IMR-90 (cell line): Measurements from ENCODE around the gene CDKN1C. TPM values are rescaled to one million over a fixed set of nuclear protein-coding genes. Genes with fewer than 3 reads are reported as not detected.

Experiments used
- ATAC-seq: fragments of 200-7000 bp; cut with Tn5 transposase; 2 replicates; pipeline ENCODE4 v1.9.1; 2020; ENCODE audit warnings: low read depth, mild to moderate bottlenecking, moderate library complexity
- BruUV-seq: library from RNA; stranded (reverse); fragments of 400-500 nt; replicated peaks from 2 replicates; lab custom pipeline; 2021; lab: Mats Ljungman, UMichigan
- CTCF ChIA-PET: fragments of 300-600 bp; formaldehyde crosslinking; extraction: SDS; loops from one replicate; lab custom pipeline; 2021; ENCODE audit warnings: antibody characterized with exemption; lab: Yijun Ruan, JAX
- POLR2A ChIA-PET: fragments of 300-600 bp; sonication (Branson Sonifier 250); formaldehyde crosslinking; loops from one replicate; lab custom pipeline; 2022; ENCODE audit warnings: antibody characterized with exemption; ENCODE audit not compliant: unreplicated experiment; lab: Charles Lee
- DNase-seq: peaks from one replicate; pipeline ENCODE4 v3.0.0; 2013
- H2AFZ ChIP-seq: replicated peaks from 2 replicates; pipeline ENCODE3; 2013; ENCODE audit warnings: low read length, mild to moderate bottlenecking; ENCODE audit not compliant: poor library complexity
- H2AK5ac ChIP-seq: 2 replicates; pipeline ENCODE4 v1.6.1; 2013; ENCODE audit warnings: low read depth, low read length, inconsistent platforms
- H2AK9ac ChIP-seq: replicated peaks from 2 replicates; pipeline ENCODE3; 2013; ENCODE audit warnings: mild to moderate bottlenecking, low read depth, low read length, moderate library complexity; ENCODE audit not compliant: poor library complexity
- H2BK120ac ChIP-seq: 2 replicates; pipeline ENCODE4 v1.6.1; 2013; ENCODE audit warnings: low read depth, low read length, inconsistent platforms
- H2BK15ac ChIP-seq: 3 replicates; pipeline ENCODE4 v1.6.1; 2013; ENCODE audit warnings: low read depth, low read length, inconsistent platforms
- H2BK20ac ChIP-seq: 2 replicates; pipeline ENCODE4 v1.6.1; 2013; ENCODE audit warnings: low read depth, mild to moderate bottlenecking, inconsistent platforms, low read length, moderate library complexity
- H2BK5ac ChIP-seq: 2 replicates; pipeline ENCODE4 v1.6.1; 2013; ENCODE audit warnings: mild to moderate bottlenecking, low read depth, low read length, inconsistent platforms; ENCODE audit not compliant: poor library complexity, severe bottlenecking
- H3K14ac ChIP-seq: replicated peaks from 2 replicates; pipeline ENCODE4 v1.6.1; 2013; ENCODE audit warnings: low read depth, low read length, inconsistent platforms
- H3K18ac ChIP-seq: 2 replicates; pipeline ENCODE4 v1.6.1; 2013; ENCODE audit warnings: low read depth, low read length, control low read depth
- H3K23ac ChIP-seq: 2 replicates; pipeline ENCODE4 v1.6.1; 2013; ENCODE audit warnings: low read depth, low read length, inconsistent platforms
- H3K27ac ChIP-seq: 2 replicates; pipeline ENCODE4 v1.5.1; 2013; ENCODE audit warnings: mild to moderate bottlenecking, control low read depth, low read length; ENCODE audit not compliant: insufficient read depth
- H3K27me3 ChIP-seq: 2 replicates; pipeline ENCODE4 v1.6.1; 2013; ENCODE audit warnings: low read length; ENCODE audit not compliant: control insufficient read depth, insufficient read depth
- H3K36me3 ChIP-seq: 2 replicates; pipeline ENCODE4 v1.6.1; 2013; ENCODE audit warnings: low read length, mixed read lengths; ENCODE audit not compliant: control insufficient read depth, insufficient read depth
- H3K4ac ChIP-seq: 2 replicates; pipeline ENCODE4 v1.6.1; 2013; ENCODE audit warnings: low read depth, low read length, inconsistent platforms
- H3K4me1 ChIP-seq: 2 replicates; pipeline ENCODE4 v1.6.1; 2013; ENCODE audit warnings: low read length, mixed read lengths; ENCODE audit not compliant: control insufficient read depth, insufficient read depth
- H3K4me2 ChIP-seq: 2 replicates; pipeline ENCODE4 v1.6.1; 2013; ENCODE audit warnings: low read depth, mild to moderate bottlenecking, control low read depth, low read length, moderate library complexity
- H3K4me3 ChIP-seq: 2 replicates; pipeline ENCODE4 v1.5.1; 2013; ENCODE audit warnings: low read depth, mild to moderate bottlenecking, control low read depth, low read length, moderate library complexity; ENCODE audit not compliant: insufficient read depth
- H3K56ac ChIP-seq: 2 replicates; pipeline ENCODE4 v1.6.1; 2013; ENCODE audit warnings: low read length, inconsistent platforms; ENCODE audit not compliant: insufficient read depth; ENCODE audit errors: extremely low read depth
- H3K79me1 ChIP-seq, 2 experiments: 2 replicates each; pipeline ENCODE4 v1.6.1; 2013; ENCODE audit warnings: low read length in 2 of 2, inconsistent platforms in 1 of 2, low read depth in 1 of 2
- H3K9ac ChIP-seq: 2 replicates; pipeline ENCODE4 v1.6.1; 2013; ENCODE audit warnings: low read depth, low read length, control low read depth
- H3K9me1 ChIP-seq: 2 replicates; pipeline ENCODE4 v1.6.1; 2013; ENCODE audit warnings: low read length, inconsistent platforms; ENCODE audit not compliant: insufficient read depth
- H3K9me3 ChIP-seq: 2 replicates; pipeline ENCODE4 v1.6.1; 2013; ENCODE audit warnings: low read length; ENCODE audit not compliant: control insufficient read depth, insufficient read depth
- H4K20me1 ChIP-seq: 2 replicates; pipeline ENCODE4 v1.6.1; 2013; ENCODE audit warnings: low read length, inconsistent platforms; ENCODE audit not compliant: insufficient read depth
- H4K5ac ChIP-seq: 2 replicates; pipeline ENCODE4 v1.6.1; 2013; ENCODE audit warnings: mild to moderate bottlenecking, low read depth, low read length, control low read depth
- H4K8ac ChIP-seq, 2 experiments: 2 replicates each; pipeline ENCODE4 v1.6.1; 2013; ENCODE audit warnings: low read depth in 2 of 2, low read length in 2 of 2, control low read depth in 1 of 2, inconsistent platforms in 1 of 2
- H4K91ac ChIP-seq: 2 replicates; pipeline ENCODE4 v1.6.1; 2013; ENCODE audit warnings: low read depth, low read length, inconsistent platforms; ENCODE audit not compliant: insufficient read depth
- BHLHE40 ChIP-seq: fragments of 150-350 bp; IDR thresholded peaks from 2 replicates; pipeline ENCODE4 v1.6.1; 2016; ENCODE audit warnings: mild to moderate bottlenecking, low read depth, low read length
- CEBPB ChIP-seq: IDR thresholded peaks from 2 replicates; pipeline ENCODE4 v1.6.1; 2012; ENCODE audit warnings: low read depth, low read length, improper control_type of control experiment
- CHD1 ChIP-seq: IDR thresholded peaks from 2 replicates; pipeline ENCODE4 v1.6.1; 2012; ENCODE audit warnings: low read depth, low read length, improper control_type of control experiment
- CTCF ChIP-seq: conservative IDR thresholded peaks from 2 replicates; pipeline ENCODE4 v1.5.1; 2012; ENCODE audit warnings: mild to moderate bottlenecking, low read depth, low read length, improper control_type of control experiment
- ELK1 ChIP-seq: fragments of 150-350 bp; IDR thresholded peaks from 2 replicates; pipeline ENCODE4 v1.6.1; 2016; ENCODE audit warnings: low read depth, mild to moderate bottlenecking, low read length, moderate library complexity, borderline replicate concordance
- FOS ChIP-seq: fragments of 150-350 bp; IDR thresholded peaks from 2 replicates; pipeline ENCODE4 v1.6.1; 2016; ENCODE audit warnings: low read depth, low read length
- MAFK ChIP-seq: IDR thresholded peaks from 2 replicates; pipeline ENCODE4 v1.6.1; 2012; ENCODE audit warnings: low read depth, low read length, improper control_type of control experiment
- MAZ ChIP-seq: IDR thresholded peaks from 2 replicates; pipeline ENCODE4 v1.6.1; 2012; ENCODE audit warnings: low read depth, mild to moderate bottlenecking, low read length, improper control_type of control experiment, moderate library complexity, borderline replicate concordance
- MXI1 ChIP-seq: IDR thresholded peaks from 2 replicates; pipeline ENCODE4 v1.6.1; 2012; ENCODE audit warnings: low read depth, mild to moderate bottlenecking, low read length, moderate library complexity, borderline replicate concordance
- NFE2L2 ChIP-seq: fragments of 150-350 bp; IDR thresholded peaks from 2 replicates; pipeline ENCODE4 v1.6.1; 2016; ENCODE audit warnings: low read depth, mild to moderate bottlenecking, low read length
- POLR2A ChIP-seq: IDR thresholded peaks from 2 replicates; pipeline ENCODE4 v1.6.1; 2012; ENCODE audit warnings: mild to moderate bottlenecking, low read depth, low read length
- RAD21 ChIP-seq: IDR thresholded peaks from 2 replicates; pipeline ENCODE4 v1.6.1; 2012; ENCODE audit warnings: low read length, improper control_type of control experiment
- RCOR1 ChIP-seq: IDR thresholded peaks from 2 replicates; pipeline ENCODE4 v1.6.1; 2012; ENCODE audit warnings: mild to moderate bottlenecking, low read length, improper control_type of control experiment; ENCODE audit not compliant: insufficient replicate concordance
- RFX5 ChIP-seq: IDR thresholded peaks from 2 replicates; pipeline ENCODE4 v1.8.0; 2012; ENCODE audit warnings: low read depth, mild to moderate bottlenecking, low read length, moderate library complexity
- SMC3 ChIP-seq: fragments of 150-350 bp; IDR thresholded peaks from 2 replicates; pipeline ENCODE4 v1.6.1; 2016; ENCODE audit warnings: low read depth, mild to moderate bottlenecking, antibody characterized with exemption, low read length, moderate library complexity
- USF2 ChIP-seq: fragments of 150-350 bp; IDR thresholded peaks from 2 replicates; pipeline ENCODE4 v1.6.1; 2017; ENCODE audit warnings: mild to moderate bottlenecking, antibody characterized with exemption, low read length, low read depth
- WGBS, 2 experiments: methylation state at CpG; one replicate each; pipeline versions ENCODE4 v1.1.5 to v1.1.7; 2013; ENCODE audit warnings: missing lambda C conversion rate in 2 of 2; ENCODE audit not compliant: insufficient read length in 1 of 2; ENCODE audit errors: extremely low coverage in 2 of 2; 5-methylcytosine and 5-hydroxymethylcytosine counted together
- dilution Hi-C: fragments of 300-500 bp; cut with HindIII; formaldehyde crosslinking; loops from one replicate; pipeline ENCODE4 v1.14.3; 2018; ENCODE audit warnings: low sequenced_read_pairs; ENCODE audit not compliant: unreplicated experiment
- in situ Hi-C: fragments of 300-500 bp; cut with MboI; formaldehyde crosslinking; loops from 3 replicates; pipeline ENCODE4 v1.14.3; 2019; ENCODE audit warnings: low sequenced_read_pairs, inconsistent platforms, mixed read lengths
- intact Hi-C: fragments of 100-400 bp; cut with micrococcal nuclease; formaldehyde crosslinking; loops from 2 replicates; pipeline ENCODE4 v1.10.0; 2022
- polyA plus RNA-seq, 3 experiments: library from polyadenylated mRNA; depleted of rRNA; stranded (reverse); fragments of >200 nt; gene quantifications; 2 replicates each; pipeline ENCODE4 v1.2.3, GENCODE V29; 2012; ENCODE audit warnings: low replicate concordance in 1 of 3
- total RNA-seq: library from RNA; depleted of rRNA; stranded (reverse); fragments of >200 nt; gene quantifications from 2 replicates; pipeline ENCODE4 v1.2.3, GENCODE V29; 2012

Gene CDKN1C
- total and polyA plus RNA-seq, 2 of the 4 experiments (the other 2 are of a cell fraction), result 1.6 to 3.0 TPM

GRCh38 chr11:2915473-2915872 is 29.9 kb upstream of the CDKN1C start:
- Histone ChIP-seq H3K23ac (no peak overlapping the region), H3K4me2 (no peak overlapping the region), H3K79me1 (peaks cover 0 to 7% of the 10 kb centered on the region in 2 experiments; a peak in 1 of 4 replicates), H4K91ac (no peak overlapping the region), H3K9me3 (no peaks in the 10 kb centered on the region), H3K4ac (no peak overlapping the region), H2BK5ac (no peak overlapping the region), H4K20me1 (no peaks in the 10 kb centered on the region), H2BK20ac (no peak overlapping the region), H2AFZ (no peak overlapping the region), H3K27me3 (no peaks in the 10 kb centered on the region), H4K5ac (no peak overlapping the region), H2AK9ac (no peak overlapping the region), H4K8ac (no peak overlapping the region), H3K18ac (no peak overlapping the region), H3K9ac (no peak overlapping the region), H3K14ac (no peak overlapping the region), H2BK120ac (no peak overlapping the region), H3K4me3 (no peak overlapping the region), H3K36me3 (no peaks in the 10 kb centered on the region), H3K27ac (no peak overlapping the region), H3K56ac (no peak overlapping the region), H3K4me1 (peaks cover 16% of the 10 kb centered on the region), H2BK15ac (no peak overlapping the region), H3K9me1 (peaks cover 11% of the 10 kb centered on the region), H2AK5ac (no peak overlapping the region)
- in situ Hi-C loops, result no loop called here
- CTCF ChIA-PET, result no interaction called here
- no peak for DNase-seq
- 84% methylated on average over 7 of the region's 11 CpGs; no CpG with 5 or more reads in 1 of the 2 experiments for WGBS, 2 experiments
- BruUV-seq, result no TSS peak
- ATAC-seq, result no peak
- intact Hi-C loops, result no loop called here
- dilution Hi-C loops, result no loop called here
- TF ChIP-seq FOS (no peak), USF2 (no peak), SMC3 (no peak), CEBPB (no peak), MAFK (no peak), CTCF (no peak), RAD21 (no peak), BHLHE40 (no peak), CHD1 (no peak), ELK1 (no peak), MAZ (no peak), POLR2A (no peak), MXI1 (no peak), RFX5 (no peak), NFE2L2 (no peak), RCOR1 (no peak)
- POLR2A ChIA-PET, result no interaction called here
